Activated naive CD8-positive, alpha-beta T cell (primary cell): ENCODE measurements around the gene SLC49A3.

Experiments
- H3K27ac Mint-ChIP-seq: one replicate; pipeline ENCODE4 v1.8.0; 2021; ENCODE audit warnings: mixed read lengths
- H3K27me3 Mint-ChIP-seq: one replicate; pipeline ENCODE4 v1.8.0; 2021; ENCODE audit warnings: mixed read lengths
- H3K36me3 Mint-ChIP-seq: one replicate; pipeline ENCODE4 v1.8.0; 2021; ENCODE audit warnings: mixed read lengths
- H3K4me1 Mint-ChIP-seq: one replicate; pipeline ENCODE4 v1.8.0; 2021; ENCODE audit warnings: low read depth, mixed read lengths
- H3K4me3 Mint-ChIP-seq: one replicate; pipeline ENCODE4 v1.8.0; 2021; ENCODE audit warnings: mild to moderate bottlenecking, mixed read lengths
- H3K9me3 Mint-ChIP-seq: one replicate; pipeline ENCODE4 v1.8.0; 2021; ENCODE audit warnings: low read depth, mixed read lengths

Gene SLC49A3

GRCh38 chr4:681736-682451, 7.1 kb downstream of the SLC49A3 start:
- H3K27ac Mint-ChIP-seq = no peak overlapping the region
- peaks cover 2% of the 10 kb centered on the region for H3K4me1 Mint-ChIP-seq

GRCh38 chr4:680928-681645, 7.9 kb downstream of the SLC49A3 start:
- peak overlapping the region; percentile 49 for H3K4me3 Mint-ChIP-seq
- peaks cover 2% of the 10 kb centered on the region for H3K4me1 Mint-ChIP-seq
- no peaks in the 10 kb centered on the region for H3K9me3 Mint-ChIP-seq
- peaks cover 4% of the 10 kb centered on the region for H3K27me3 Mint-ChIP-seq
- H3K27ac Mint-ChIP-seq = no peak overlapping the region
- no peaks in the 10 kb centered on the region for H3K36me3 Mint-ChIP-seq

More at GRCh38 chr4:681736-682451, 7.1 kb downstream of the SLC49A3 start:
- no peaks in the 10 kb centered on the region for H3K36me3 Mint-ChIP-seq
- H3K9me3 Mint-ChIP-seq = no peaks in the 10 kb centered on the region
- peaks cover 4% of the 10 kb centered on the region for H3K27me3 Mint-ChIP-seq
- H3K4me3 Mint-ChIP-seq = no peak overlapping the region

GRCh38 chr4:680551-680927, 8.4 kb downstream of the SLC49A3 start:
- Mint-ChIP-seq H3K9me3 (no peaks in the 10 kb centered on the region), H3K27ac (no peak overlapping the region), H3K36me3 (no peaks in the 10 kb centered on the region)

GRCh38 chr4:680091-680490, 8.9 kb downstream of the SLC49A3 start:
- no peaks in the 10 kb centered on the region for H3K36me3 Mint-ChIP-seq
- H3K27ac Mint-ChIP-seq = no peak overlapping the region
- no peaks in the 10 kb centered on the region for H3K9me3 Mint-ChIP-seq
- H3K4me3 Mint-ChIP-seq = peak overlapping the region; percentile 49
- peaks cover 1% of the 10 kb centered on the region for H3K27me3 Mint-ChIP-seq
- peaks cover 3% of the 10 kb centered on the region for H3K4me1 Mint-ChIP-seq

More at GRCh38 chr4:680551-680927, 8.4 kb downstream of the SLC49A3 start:
- Mint-ChIP-seq H3K4me3 (peak overlapping the region; percentile 49), H3K27me3 (peaks cover 4% of the 10 kb centered on the region), H3K4me1 (peaks cover 4% of the 10 kb centered on the region)

GRCh38 chr4:679629-680028, 9.3 kb downstream of the SLC49A3 start:
- Mint-ChIP-seq H3K4me3 (no peak overlapping the region), H3K36me3 (no peaks in the 10 kb centered on the region), H3K27ac (no peak overlapping the region), H3K9me3 (no peaks in the 10 kb centered on the region), H3K27me3 (no peaks in the 10 kb centered on the region), H3K4me1 (peaks cover 2% of the 10 kb centered on the region)

- Mint-ChIP-seq H3K27ac (no peak overlapping the region), H3K27me3 (no peaks in the 10 kb centered on the region), H3K4me3 (peak overlapping the region; percentile 5), H3K36me3 (no peaks in the 10 kb centered on the region), H3K9me3 (no peaks in the 10 kb centered on the region), H3K4me1 (peaks cover 2% of the 10 kb centered on the region)
Observed at GRCh38 chr4:679104-679481, 9.9 kb downstream of the SLC49A3 start.

GRCh38 chr4:678331-679103, 10.4 kb downstream of the SLC49A3 start:
- Mint-ChIP-seq H3K27ac (no peak overlapping the region), H3K36me3 (no peaks in the 10 kb centered on the region), H3K4me3 (no peak overlapping the region), H3K9me3 (no peaks in the 10 kb centered on the region), H3K27me3 (no peaks in the 10 kb centered on the region), H3K4me1 (peaks cover 2% of the 10 kb centered on the region)

GRCh38 chr4:677431-678293, 11.3 kb downstream of the SLC49A3 start:
- peaks cover 2% of the 10 kb centered on the region for H3K36me3 Mint-ChIP-seq
- peaks cover 6% of the 10 kb centered on the region for H3K4me1 Mint-ChIP-seq
- no peak overlapping the region for H3K27ac Mint-ChIP-seq

GRCh38 chr4:676871-677235, 12.1 kb downstream of the SLC49A3 start:
- H3K36me3 Mint-ChIP-seq = peaks cover 2% of the 10 kb centered on the region
- peaks cover 6% of the 10 kb centered on the region for H3K4me1 Mint-ChIP-seq
- H3K27ac Mint-ChIP-seq = no peak overlapping the region
- no peak overlapping the region for H3K4me3 Mint-ChIP-seq
- no peaks in the 10 kb centered on the region for H3K27me3 Mint-ChIP-seq
- H3K9me3 Mint-ChIP-seq = no peaks in the 10 kb centered on the region

More at GRCh38 chr4:677431-678293, 11.3 kb downstream of the SLC49A3 start:
- Mint-ChIP-seq H3K4me3 (no peak overlapping the region), H3K9me3 (no peaks in the 10 kb centered on the region), H3K27me3 (no peaks in the 10 kb centered on the region)

GRCh38 chr4:675980-676870, 12.7 kb downstream of the SLC49A3 start:
- H3K4me3 Mint-ChIP-seq = peak overlapping the region; percentile 56
- no peak overlapping the region for H3K27ac Mint-ChIP-seq
- H3K9me3 Mint-ChIP-seq = no peaks in the 10 kb centered on the region
- H3K36me3 Mint-ChIP-seq = peaks cover 2% of the 10 kb centered on the region
- peaks cover 6% of the 10 kb centered on the region for H3K4me1 Mint-ChIP-seq
- H3K27me3 Mint-ChIP-seq = no peaks in the 10 kb centered on the region

- peaks cover 6% of the 10 kb centered on the region for H3K36me3 Mint-ChIP-seq
Observed at GRCh38 chr4:675036-675882, 13.7 kb downstream of the SLC49A3 start.

GRCh38 chr4:674172-675035, 14.5 kb downstream of the SLC49A3 start, which contains the start of the genes ATP5ME and MYL5:
Gene ATP5ME, minus strand, starts transcription at chr4:674276. Its CDS starts 29 bp downstream, at chr4:674247.
Gene MYL5, plus strand, starts transcription at chr4:674542. Its CDS starts 3,485 bp downstream, at chr4:678027.
- Mint-ChIP-seq H3K36me3 (peaks cover 6% of the 10 kb centered on the region), H3K9me3 (no peaks in the 10 kb centered on the region), H3K4me3 (peak within 1 kb of the TSS; percentile 89), H3K27ac (peak within 1 kb of the TSS; percentile 81), H3K27me3 (no peaks in the 10 kb centered on the region), H3K4me1 (peaks cover 6% of the 10 kb centered on the region)

More at GRCh38 chr4:675036-675882, 13.7 kb downstream of the SLC49A3 start:
- no peaks in the 10 kb centered on the region for H3K27me3 Mint-ChIP-seq
- H3K4me3 Mint-ChIP-seq = peak overlapping the region; percentile 86
- peak overlapping the region; percentile 68 for H3K27ac Mint-ChIP-seq
- H3K4me1 Mint-ChIP-seq = peaks cover 6% of the 10 kb centered on the region
- no peaks in the 10 kb centered on the region for H3K9me3 Mint-ChIP-seq
